Esophagus muscularis mucosa (tissue), 4 donors: ENCODE results near the gene TM9SF3. TPM values are rescaled to one million over a fixed set of nuclear protein-coding genes. Genes with fewer than 3 reads are reported as not detected.
A peak's percentile ranks its signal among the peaks of the same experiment; 100 is the strongest.

ENCODE experiments used
- DNase-seq: peaks from one replicate; pipeline ENCODE4 v3.0.0-alpha.2; 2017; ENCODE audit errors: extremely low spot score
- H3K27ac ChIP-seq, 4 donors: fragments of 200-600 bp; sonication (generic); replicated peaks in 1 of 4; 1 replicate in 3 of 4; 2 replicates in 1 of 4; pipeline ENCODE4 v1.5.1; 2016 to 2019; ENCODE audit warnings: mild to moderate bottlenecking in 1 of 4
- H3K27me3 ChIP-seq, 4 donors: fragments of 200-600 bp; sonication (generic); one replicate each; pipeline versions ENCODE4 v1.5.1 to v1.6.0; 2016 to 2019
- H3K36me3 ChIP-seq, 4 donors: fragments of 200-600 bp; sonication (generic); one replicate each; pipeline ENCODE4 v1.5.1; 2016 to 2019
- H3K4me1 ChIP-seq, 4 donors: fragments of 200-600 bp; sonication (generic); one replicate each; pipeline ENCODE4 v1.5.1; 2016 to 2019
- H3K4me3 ChIP-seq, 4 donors: fragments of 200-600 bp; sonication (generic); 1 replicate in 2 of 4; 2 replicates in 2 of 4; pipeline ENCODE4 v1.5.1; 2016 to 2019; ENCODE audit warnings: mild to moderate bottlenecking in 4 of 4, moderate library complexity in 1 of 4
- H3K9me3 ChIP-seq, 4 donors: fragments of 200-600 bp; sonication (generic); 1 replicate in 3 of 4; 2 replicates in 1 of 4; pipeline ENCODE4 v1.5.1; 2016 to 2019
- EP300 ChIP-seq: sonication (generic); formaldehyde crosslinking; IDR thresholded peaks from one replicate; pipeline ENCODE4 v1.6.1; 2017; ENCODE audit warnings: antibody characterized with exemption
- POLR2A ChIP-seq: fragments of 450-650 bp; IDR thresholded peaks from one replicate; pipeline ENCODE4 v1.6.1; 2017; ENCODE audit warnings: antibody characterized with exemption, moderate library complexity, mild to moderate bottlenecking, low read depth
- POLR2AphosphoS5 ChIP-seq, 2 donors: sonication (generic); formaldehyde crosslinking; IDR thresholded peaks; one replicate each; pipeline ENCODE4 v1.6.1; 2017; ENCODE audit warnings: antibody characterized with exemption in 2 of 2
- WGBS: methylation state at CpG from one replicate; pipeline ENCODE4 v1.1.5; 2018; 5-methylcytosine and 5-hydroxymethylcytosine counted together
- intact Hi-C: fragments of 100-400 bp; cut with DNase I; formaldehyde crosslinking; loops from one replicate; pipeline ENCODE4 v1.15.1; 2023
- small RNA-seq, 3 donors: library from RNA; depleted of rRNA; stranded (forward); fragments of <200 nt; gene quantifications; one replicate each; pipeline ENCODE3, GENCODE V24; 2016
- total RNA-seq, 4 donors: library from RNA; depleted of rRNA; stranded (reverse); fragments of >200 nt; gene quantifications; one replicate each; pipeline versions ENCODE4 v1.1.0 to v1.2.1, GENCODE V29; 2016
- TF ChIP-seq, protein P1 (sequence below), 3 experiments: fragments of 200-600 bp in 2 of 3; fragments of 450-650 bp in 1 of 3; sonication (generic) in 2 of 3; IDR thresholded peaks; one replicate each; pipeline ENCODE4 v1.5.1; 2017 to 2019; ENCODE audit warnings: antibody characterized with exemption in 3 of 3, mild to moderate bottlenecking in 2 of 3, moderate library complexity in 1 of 3

Gene TM9SF3
- total RNA-seq, 4 donors from 2014 or later, result 72.0 to 110 (median 90.5) TPM

DNA sequence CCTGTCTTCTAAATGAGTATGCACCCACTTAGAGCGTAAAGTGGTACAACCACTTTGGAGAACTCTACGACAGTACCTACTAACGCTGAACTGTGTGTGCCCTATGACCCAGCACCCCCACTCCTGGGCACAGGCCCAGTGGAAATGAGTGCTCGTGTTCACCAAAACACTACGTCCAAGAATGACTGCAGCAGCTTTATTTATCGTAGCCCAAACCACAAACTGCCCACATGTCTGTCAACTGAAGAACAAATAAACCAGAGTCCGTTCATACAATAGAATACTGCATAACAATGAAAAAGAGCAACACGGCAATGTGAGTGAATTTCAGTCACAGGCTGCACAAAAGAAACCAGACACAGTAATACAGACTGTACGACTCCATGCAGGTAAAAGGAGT is 108.5 kb downstream of the TM9SF3 start:
- Histone ChIP-seq H3K27ac (no peak overlapping the region), H3K4me1 (no peaks in the 10 kb centered on the region), H3K27me3 (peaks cover 0 to 27% (median 0%) of the 10 kb centered on the region in 4 donors), H3K9me3 (no peaks in the 10 kb centered on the region), H3K4me3 (no peak overlapping the region), H3K36me3 (no peaks in the 10 kb centered on the region)
- intact Hi-C loops, result no loop called here
- TF ChIP-seq, protein P1, sequence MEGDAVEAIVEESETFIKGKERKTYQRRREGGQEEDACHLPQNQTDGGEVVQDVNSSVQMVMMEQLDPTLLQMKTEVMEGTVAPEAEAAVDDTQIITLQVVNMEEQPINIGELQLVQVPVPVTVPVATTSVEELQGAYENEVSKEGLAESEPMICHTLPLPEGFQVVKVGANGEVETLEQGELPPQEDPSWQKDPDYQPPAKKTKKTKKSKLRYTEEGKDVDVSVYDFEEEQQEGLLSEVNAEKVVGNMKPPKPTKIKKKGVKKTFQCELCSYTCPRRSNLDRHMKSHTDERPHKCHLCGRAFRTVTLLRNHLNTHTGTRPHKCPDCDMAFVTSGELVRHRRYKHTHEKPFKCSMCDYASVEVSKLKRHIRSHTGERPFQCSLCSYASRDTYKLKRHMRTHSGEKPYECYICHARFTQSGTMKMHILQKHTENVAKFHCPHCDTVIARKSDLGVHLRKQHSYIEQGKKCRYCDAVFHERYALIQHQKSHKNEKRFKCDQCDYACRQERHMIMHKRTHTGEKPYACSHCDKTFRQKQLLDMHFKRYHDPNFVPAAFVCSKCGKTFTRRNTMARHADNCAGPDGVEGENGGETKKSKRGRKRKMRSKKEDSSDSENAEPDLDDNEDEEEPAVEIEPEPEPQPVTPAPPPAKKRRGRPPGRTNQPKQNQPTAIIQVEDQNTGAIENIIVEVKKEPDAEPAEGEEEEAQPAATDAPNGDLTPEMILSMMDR (IDR thresholded peaks at IDR 0.05), result no peak
- TF ChIP-seq POLR2AphosphoS5 (IDR thresholded peaks at IDR 0.05), result no peak
- TF ChIP-seq POLR2A, result no peak
- no peak for TF ChIP-seq EP300
- 68% methylated on average over 5 of the region's 9 CpGs for WGBS
- no peak for DNase-seq

DNA sequence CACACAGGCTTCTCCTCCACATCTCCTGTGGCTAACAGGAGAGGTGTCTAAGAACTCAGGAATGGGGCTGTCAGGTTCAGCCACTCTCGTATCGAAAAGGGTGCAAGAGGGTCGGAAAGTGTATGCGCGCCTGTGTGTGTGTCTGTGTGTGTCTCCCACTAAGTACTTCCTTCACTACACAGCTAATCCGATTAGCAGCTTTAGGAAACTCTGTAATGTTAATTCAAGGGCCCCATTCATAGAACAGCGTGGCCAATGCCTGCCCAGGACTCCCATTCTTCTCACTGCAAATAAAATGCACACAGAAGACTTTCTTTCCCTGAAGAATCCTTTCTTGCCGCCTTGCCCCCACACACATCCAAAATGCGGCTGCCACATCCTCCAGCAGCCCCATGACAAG is 112.9 kb downstream of the TM9SF3 start:
- H3K9me3 ChIP-seq, result no peaks in the 10 kb centered on the region
- no peaks in the 10 kb centered on the region for H3K4me1 ChIP-seq
- no peak overlapping the region for H3K27ac ChIP-seq
- no peaks in the 10 kb centered on the region for H3K36me3 ChIP-seq
- H3K4me3 ChIP-seq, result no peak overlapping the region
- intact Hi-C loops, result no loop called here
- no peak for DNase-seq
- peaks cover 0 to 45% (median 0%) of the 10 kb centered on the region in 4 donors for H3K27me3 ChIP-seq
- TF ChIP-seq, protein P1 (IDR thresholded peaks at IDR 0.05), result no peak
- no peak for TF ChIP-seq POLR2AphosphoS5 (IDR thresholded peaks at IDR 0.05)
- TF ChIP-seq EP300, result no peak
- TF ChIP-seq POLR2A, result no peak
- 73% methylated on average over 9 of the region's 9 CpGs for WGBS

DNA sequence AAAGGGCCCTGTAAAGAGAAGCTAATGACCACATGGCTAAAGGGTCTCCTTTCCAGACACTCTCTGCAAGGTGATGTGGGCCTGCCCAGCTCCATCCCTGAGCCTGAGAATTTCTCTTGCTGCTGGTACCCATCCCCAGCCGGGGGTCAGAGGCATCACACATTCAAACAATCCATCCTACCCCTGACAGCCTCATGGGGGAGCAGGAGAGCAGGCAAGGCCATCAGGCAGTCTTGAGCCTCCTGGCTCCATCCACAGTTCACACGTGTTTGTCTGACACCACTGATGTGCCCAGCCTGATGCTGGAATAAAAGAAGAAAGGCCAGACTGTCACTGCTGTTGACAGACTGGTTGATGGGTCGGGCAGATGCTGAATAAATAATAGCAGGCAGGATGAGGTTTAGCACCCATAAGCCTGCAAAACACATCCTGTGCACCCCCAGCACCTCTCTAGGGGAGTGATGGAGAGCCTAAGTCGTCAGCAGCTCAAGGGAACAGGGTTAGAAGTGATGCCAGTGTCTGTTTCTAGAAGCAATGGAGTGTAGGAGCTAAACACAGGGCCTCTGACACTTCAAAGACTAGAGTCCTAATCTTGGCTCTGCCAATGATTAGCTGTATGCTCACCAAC is 116.6 kb downstream of the TM9SF3 start:
- Histone ChIP-seq H3K36me3 (no peaks in the 10 kb centered on the region), H3K9me3 (no peaks in the 10 kb centered on the region), H3K4me1 (no peaks in the 10 kb centered on the region), H3K27me3 (peaks cover 0 to 45% (median 0%) of the 10 kb centered on the region in 4 donors), H3K4me3 (no peak overlapping the region), H3K27ac (no peak overlapping the region)
- intact Hi-C loops, result no loop called here
- 21% methylated on average over 3 of the region's 4 CpGs for WGBS
- DNase-seq, result no peak
- TF ChIP-seq, protein P1 (IDR thresholded peaks at IDR 0.05), result peak in 1 of 3 experiments; percentile 27
- no peak for TF ChIP-seq EP300
- no peak for TF ChIP-seq POLR2AphosphoS5 (IDR thresholded peaks at IDR 0.05)

DNA sequence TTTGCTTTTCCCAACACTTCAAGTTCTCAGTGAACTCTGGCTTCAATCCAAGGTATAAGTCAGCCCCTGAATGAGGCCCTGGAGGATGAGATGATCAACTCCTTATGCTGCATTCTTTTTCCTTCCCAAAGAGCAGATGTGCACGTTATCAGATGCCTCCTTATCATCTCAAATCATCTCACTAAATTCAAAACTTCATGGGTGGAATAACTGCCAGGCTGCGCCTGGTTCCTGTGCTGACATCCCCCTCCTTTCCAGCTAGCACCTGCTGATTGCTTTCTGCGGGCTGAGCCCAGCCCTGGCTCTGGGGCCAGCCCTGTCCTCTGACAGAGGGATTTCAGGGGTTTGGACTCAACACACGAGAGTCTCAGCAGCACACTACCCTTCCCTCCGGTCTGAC is 118.0 kb downstream of the TM9SF3 start:
- Histone ChIP-seq H3K9me3 (no peaks in the 10 kb centered on the region), H3K36me3 (no peaks in the 10 kb centered on the region), H3K4me1 (no peaks in the 10 kb centered on the region), H3K4me3 (no peak overlapping the region), H3K27me3 (peaks cover 0 to 34% (median 0%) of the 10 kb centered on the region in 4 donors), H3K27ac (no peak overlapping the region)
- DNase-seq, result no peak
- intact Hi-C loops, result no loop called here
- WGBS, result 39% methylated on average over 5 of the region's 5 CpGs
- TF ChIP-seq POLR2AphosphoS5 (IDR thresholded peaks at IDR 0.05), result no peak
- TF ChIP-seq EP300, result no peak
- TF ChIP-seq POLR2A, result no peak
- TF ChIP-seq, protein P1 (IDR thresholded peaks at IDR 0.05), result no peak

Small RNA genes within 50 kb of the gene (small RNA-seq; reads per million reads assigned to genes)
- 0 to 0.08 (median 0) reads per million in 3 donors for gene RNA5SP324

Other genes starting within 250 kb of the TM9SF3 start
- gene OPALIN, start 228.0 kb downstream of the TM9SF3 start, total RNA-seq, result not detected
- gene TLL2, start 73.1 kb downstream of the TM9SF3 start, total RNA-seq, result 1 to 10 TPM in 1 of 4 donors, under 1 TPM in 3; 0.17 to 2.1 (median 0.27) TPM
- gene PIK3AP1, start 133.5 kb upstream of the TM9SF3 start, total RNA-seq, result 10 to 100 TPM in 2 of 4 donors, 1 to 10 TPM in 2; 4.7 to 16.6 (median 8.8) TPM
- 10 to 100 TPM; 23.1 to 43.2 (median 29.4) TPM for gene LCOR, start 245.3 kb upstream of the TM9SF3 start, total RNA-seq